Smooth muscle cell (in vitro differentiated cells): ENCODE measurements around the gene NATD1. TPM values are rescaled to one million over a fixed set of nuclear protein-coding genes. Genes with fewer than 3 reads are reported as not detected.

Experiments
- DNase-seq: peaks from one replicate; lab custom pipeline; 2025; ENCODE audit not compliant: unreplicated experiment; lab: John Stamatoyannopoulos, UW
- H2AFZ ChIP-seq: fragments of 200-600 bp; sonication (generic); 2 replicates; pipeline ENCODE4 v1.6.0; 2016; ENCODE audit warnings: antibody characterized with exemption, low read depth, mild to moderate bottlenecking
- H3F3A ChIP-seq: fragments of 200-600 bp; sonication (generic); 2 replicates; pipeline ENCODE4 v1.6.0; 2017; ENCODE audit warnings: antibody characterized with exemption, low read depth
- H3K27ac ChIP-seq: fragments of 200-600 bp; sonication (generic); 2 replicates; pipeline ENCODE4 v1.5.1; 2016; ENCODE audit warnings: low read depth, mild to moderate bottlenecking
- H3K27me3 ChIP-seq: fragments of 200-600 bp; sonication (generic); 2 replicates; pipeline ENCODE4 v1.6.1; 2016; ENCODE audit warnings: low read depth, mild to moderate bottlenecking
- H3K36me3 ChIP-seq: fragments of 200-600 bp; sonication (generic); 2 replicates; pipeline ENCODE4 v1.5.1; 2016; ENCODE audit warnings: low read depth
- H3K4me1 ChIP-seq: fragments of 200-600 bp; sonication (generic); 2 replicates; pipeline ENCODE4 v1.5.1; 2016; ENCODE audit warnings: low read depth
- H3K4me2 ChIP-seq: fragments of 200-600 bp; sonication (generic); 2 replicates; pipeline ENCODE4 v1.6.0; 2016; ENCODE audit warnings: mild to moderate bottlenecking
- H3K4me3 ChIP-seq: fragments of 200-600 bp; sonication (generic); 2 replicates; pipeline ENCODE4 v1.5.1; 2016; ENCODE audit warnings: mild to moderate bottlenecking
- H3K79me2 ChIP-seq: fragments of 200-600 bp; sonication (generic); 2 replicates; pipeline ENCODE4 v1.6.0; 2016; ENCODE audit warnings: low read depth, mild to moderate bottlenecking
- H3K9ac ChIP-seq: fragments of 200-600 bp; sonication (generic); 2 replicates; pipeline ENCODE4 v1.6.0; 2016; ENCODE audit warnings: low read depth
- H3K9me3 ChIP-seq: fragments of 200-600 bp; sonication (generic); replicated peaks from 2 replicates; pipeline ENCODE4 v1.5.1; 2016; ENCODE audit warnings: low read depth
- H4K20me1 ChIP-seq: fragments of 200-600 bp; sonication (generic); 2 replicates; pipeline ENCODE4 v1.6.0; 2016; ENCODE audit warnings: low read depth
- CTCF ChIP-seq: fragments of 200-600 bp; sonication (generic); IDR thresholded peaks from 2 replicates; pipeline ENCODE4 v1.5.1; 2017; ENCODE audit warnings: borderline replicate concordance, mild to moderate bottlenecking, antibody characterized with exemption; ENCODE audit not compliant: insufficient read depth, poor library complexity, severe bottlenecking
- WGBS: methylation state at CpG from one replicate; pipeline ENCODE4 v1.1.7; 2016; ENCODE audit warnings: low lambda C conversion rate; 5-methylcytosine and 5-hydroxymethylcytosine counted together
- polyA plus RNA-seq: library from polyadenylated mRNA; unstranded; fragments of >200 nt; fragmentation: Nextera tagmentation; extraction: Ambion mirVana; gene quantifications from 2 replicates; pipeline ENCODE4 v1.2.1, GENCODE V29; 2016
- total RNA-seq: library from RNA; depleted of rRNA; stranded (reverse); fragments of >200 nt; gene quantifications from 2 replicates; pipeline ENCODE4 v1.2.3, GENCODE V29; 2014

Gene NATD1
- total and polyA plus RNA-seq, 2 experiments from 2014 or later, result 2.2 to 2.7 TPM

DNA sequence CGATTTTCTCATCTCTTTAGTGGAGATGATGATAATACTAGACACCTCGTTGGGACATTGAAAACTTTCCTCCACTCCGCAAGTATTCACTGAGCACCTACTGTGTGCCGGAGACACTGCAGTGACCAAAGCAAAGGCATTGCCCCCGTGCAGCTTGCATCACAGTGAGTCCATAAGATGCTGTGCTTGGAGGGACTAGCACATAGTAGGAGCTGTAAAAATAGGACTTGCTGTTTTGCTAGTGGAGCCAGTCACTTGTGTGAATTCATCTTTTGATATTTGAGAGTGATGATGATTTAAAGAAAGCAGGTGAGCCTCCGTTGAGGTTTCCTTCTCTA lies 26.0 kb upstream of the NATD1 start:
- H3K9ac ChIP-seq, result no peak overlapping the region
- no peak for DNase-seq
- H3K4me1 ChIP-seq, result no peaks in the 10 kb centered on the region
- H2AFZ ChIP-seq, result no peak overlapping the region
- no peak overlapping the region for H3K27ac ChIP-seq
- H3K4me2 ChIP-seq, result no peak overlapping the region
- H3K4me3 ChIP-seq, result no peak overlapping the region
- H3K79me2 ChIP-seq, result no peaks in the 10 kb centered on the region
- TF ChIP-seq CTCF, result no peak
- H3F3A ChIP-seq, result no peaks in the 10 kb centered on the region
- WGBS, result 86% methylated on average over 6 of the region's 6 CpGs
- H4K20me1 ChIP-seq, result no peaks in the 10 kb centered on the region
- H3K36me3 ChIP-seq, result no peaks in the 10 kb centered on the region
- no peaks in the 10 kb centered on the region for H3K27me3 ChIP-seq
- H3K9me3 ChIP-seq, result no peaks in the 10 kb centered on the region

GRCh38 chr17:21278450-21279197 lies 25.4 kb upstream of the NATD1 start:
- DNase-seq, result no peak
- TF ChIP-seq CTCF, result no peak
- Histone ChIP-seq H3K4me1 (no peaks in the 10 kb centered on the region), H3K4me3 (no peak overlapping the region), H3K27me3 (no peaks in the 10 kb centered on the region), H3K9me3 (no peaks in the 10 kb centered on the region), H3K9ac (no peak overlapping the region), H3K4me2 (no peak overlapping the region), H3K27ac (no peak overlapping the region), H4K20me1 (no peaks in the 10 kb centered on the region), H3K36me3 (no peaks in the 10 kb centered on the region), H2AFZ (no peak overlapping the region), H3K79me2 (no peaks in the 10 kb centered on the region), H3F3A (no peaks in the 10 kb centered on the region)
- WGBS, result 89% methylated on average over 8 of the region's 8 CpGs

- TF ChIP-seq CTCF, result no peak
- no peak overlapping the region for H3K9ac ChIP-seq
- no peak overlapping the region for H3K4me2 ChIP-seq
- no peaks in the 10 kb centered on the region for H3K27me3 ChIP-seq
- no peaks in the 10 kb centered on the region for H4K20me1 ChIP-seq
- no peaks in the 10 kb centered on the region for H3K79me2 ChIP-seq
- no peaks in the 10 kb centered on the region for H3K9me3 ChIP-seq
- H3F3A ChIP-seq, result no peaks in the 10 kb centered on the region
- no peak overlapping the region for H3K27ac ChIP-seq
- no peaks in the 10 kb centered on the region for H3K4me1 ChIP-seq
- DNase-seq, result no peak
- no peak overlapping the region for H3K4me3 ChIP-seq
- no peak overlapping the region for H2AFZ ChIP-seq
- H3K36me3 ChIP-seq, result no peaks in the 10 kb centered on the region
- WGBS, result 94% methylated on average over 3 of the region's 3 CpGs
Measured at GRCh38 chr17:21277332-21277731, 24.1 kb upstream of the NATD1 start.

DNA sequence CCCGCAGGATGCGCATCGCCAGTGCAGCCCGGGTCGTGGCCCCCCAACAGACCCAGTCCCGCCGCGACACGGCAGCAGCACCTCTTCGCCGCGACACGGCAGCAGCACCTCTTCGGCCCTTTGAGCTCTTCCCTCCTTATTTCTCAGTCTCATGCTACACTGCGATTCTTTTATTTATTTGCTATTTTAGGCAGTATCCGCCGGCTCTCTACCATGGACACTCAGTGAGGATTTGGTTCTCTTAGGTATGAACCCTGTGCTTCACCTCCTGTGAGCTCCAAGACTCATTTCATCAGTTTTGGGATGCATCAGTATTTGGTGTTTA lies 23.0 kb upstream of the NATD1 start:
- Histone ChIP-seq H3F3A (no peaks in the 10 kb centered on the region), H3K4me3 (peak overlapping the region; percentile 50), H3K4me2 (peak overlapping the region; percentile 89), H2AFZ (peak overlapping the region; percentile 85), H3K4me1 (no peaks in the 10 kb centered on the region), H3K79me2 (no peaks in the 10 kb centered on the region), H4K20me1 (no peaks in the 10 kb centered on the region), H3K36me3 (no peaks in the 10 kb centered on the region), H3K27ac (no peak overlapping the region), H3K9ac (no peak overlapping the region), H3K9me3 (no peaks in the 10 kb centered on the region), H3K27me3 (no peaks in the 10 kb centered on the region)
- no peak for DNase-seq
- WGBS, result 37% methylated on average over 16 of the region's 17 CpGs
- no peak for TF ChIP-seq CTCF
